GM12892 (cell line): Measurements from ENCODE around the gene CCND1.

Experiments
- POLR2A ChIP-seq: IDR thresholded peaks from 2 replicates; pipeline ENCODE4 v1.6.1; 2011; ENCODE audit warnings: low read depth, low read length, control low read depth
- POLR2AphosphoS5 ChIP-seq: IDR thresholded peaks from 2 replicates; pipeline ENCODE4 v1.6.1; 2011; ENCODE audit warnings: low read depth, low read length, control low read depth

DNA sequence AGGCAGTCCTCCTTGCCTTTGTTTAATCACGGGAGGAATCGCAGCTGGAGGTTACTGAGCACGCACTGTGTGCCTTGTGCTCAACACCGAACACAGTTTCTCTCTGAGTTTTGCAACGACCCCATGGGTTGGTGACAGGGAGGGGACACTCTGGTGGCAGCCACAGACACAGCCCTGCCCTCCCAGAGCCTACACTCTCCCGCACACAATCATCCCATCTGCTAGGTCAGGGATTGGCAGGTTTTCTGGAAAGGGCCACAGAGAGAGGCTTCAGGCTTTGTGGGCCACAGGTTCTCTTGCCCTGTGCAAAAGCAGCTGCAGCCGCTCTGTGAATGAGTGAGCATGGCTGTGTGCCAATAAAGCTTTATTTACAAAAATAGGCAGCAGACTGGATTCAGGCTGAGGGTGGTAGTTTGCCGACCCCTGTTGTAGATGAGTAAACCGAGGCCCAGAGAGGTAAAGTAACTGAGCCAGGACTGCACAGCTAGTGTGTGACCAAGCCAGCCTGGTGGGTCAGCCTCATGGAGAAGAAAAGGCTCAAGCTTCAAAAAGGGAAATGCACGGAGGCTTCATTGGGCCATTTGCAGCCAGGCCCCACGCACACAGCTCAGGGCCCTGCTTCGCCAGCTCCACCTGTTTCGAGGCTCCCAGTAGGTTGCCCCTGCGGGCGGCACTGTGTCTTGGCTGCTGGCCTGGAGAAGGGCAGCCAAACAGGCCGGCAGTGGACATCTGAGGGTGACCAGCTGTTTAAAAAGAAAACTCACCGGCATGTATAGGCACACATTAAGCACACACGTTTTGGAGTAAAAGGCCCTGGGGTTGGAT, 17.9 kb downstream of the CCND1 start:
- TF ChIP-seq POLR2AphosphoS5 (no peak), POLR2A (no peak)
